Mammary epithelial cell (primary cell): ENCODE results near the gene TMEM129.

Experiments used
- CTCF ChIP-seq, 2 donors: IDR thresholded peaks in 1 of 2; conservative IDR thresholded peaks in 1 of 2; 2 replicates each; pipeline ENCODE4 v1.5.1; 2011 to 2012; ENCODE audit warnings: inconsistent platforms in 2 of 2, low read length in 2 of 2, mild to moderate bottlenecking in 2 of 2, control low read depth in 1 of 2, low read depth in 1 of 2; ENCODE audit not compliant: insufficient read depth in 1 of 2; ENCODE audit errors: extremely low read depth in 1 of 2
- EZH2 ChIP-seq: IDR thresholded peaks from 2 replicates; pipeline ENCODE4 v1.6.1; 2012; ENCODE audit warnings: low read length, inconsistent platforms, borderline replicate concordance

DNA sequence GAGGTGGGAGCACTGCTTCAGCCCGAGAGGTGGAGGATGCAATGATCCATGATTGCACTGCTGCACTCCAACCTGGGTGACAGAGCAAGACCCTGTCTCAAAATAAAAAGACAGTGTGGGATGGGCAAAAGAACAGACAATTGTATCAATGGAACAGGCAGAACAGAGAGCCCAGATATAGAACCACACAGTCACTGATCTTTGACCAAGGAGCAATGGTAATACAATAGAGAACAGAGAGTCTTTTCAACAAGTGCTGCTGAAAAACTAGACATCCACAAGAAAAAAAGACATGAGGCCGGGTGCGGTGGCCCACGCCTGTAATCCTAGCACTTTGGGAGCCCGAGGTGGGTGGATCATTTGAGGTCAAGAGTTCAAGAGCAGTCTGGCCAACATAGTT is 42.9 kb downstream of the TMEM129 start:
- TF ChIP-seq CTCF (conservative IDR thresholded peaks at IDR 0.05 in 1 of 2, IDR thresholded peaks at IDR 0.05 in 1 of 2; ENCODE audit: extremely low read depth in 1 of 2, insufficient read depth in 1 of 2, low read depth in 1 of 2, low read length in 2 of 2) (no peak), EZH2 (no peak)
